GM19240 (cell line): ENCODE measurements around the gene SERPINA6.
"Not testable (repeated sequence)": the region's sequence is repeated elsewhere in the genome, so short reads cannot be mapped to it uniquely, and the experiment has no call there.

ENCODE experiments used
- DNase-seq: peaks from one replicate; pipeline ENCODE4 v3.0.0; 2011; ENCODE audit warnings: low spot score; ENCODE audit not compliant: insufficient read length

Gene SERPINA6

GRCh38 chr14:94292872-94293577 is 30.1 kb downstream of the SERPINA6 start, which contains the start of gene SERPINA10:
Gene SERPINA10 (minus strand): TSS chr14:94293268. CDS start chr14:94290593, 2,675 bp downstream.
- no peak for DNase-seq

DNA sequence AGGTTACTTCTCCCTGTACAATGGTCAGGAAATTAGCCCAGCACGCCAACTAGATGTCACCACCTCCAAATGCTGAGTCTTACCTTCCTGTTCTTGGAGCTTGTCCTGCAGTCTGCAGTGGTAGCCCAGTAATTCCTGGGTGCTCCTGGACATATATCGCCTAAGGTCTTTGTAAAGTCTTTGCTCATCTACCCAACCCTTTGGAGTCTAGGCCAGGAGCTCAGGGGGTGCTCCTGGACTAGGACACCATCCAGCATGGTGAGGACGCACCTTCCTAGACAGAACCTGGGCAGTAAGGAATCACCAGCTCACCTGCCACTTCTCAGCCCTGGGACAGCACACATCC is 30.6 kb downstream of the SERPINA6 start:
- no peak for DNase-seq

DNA sequence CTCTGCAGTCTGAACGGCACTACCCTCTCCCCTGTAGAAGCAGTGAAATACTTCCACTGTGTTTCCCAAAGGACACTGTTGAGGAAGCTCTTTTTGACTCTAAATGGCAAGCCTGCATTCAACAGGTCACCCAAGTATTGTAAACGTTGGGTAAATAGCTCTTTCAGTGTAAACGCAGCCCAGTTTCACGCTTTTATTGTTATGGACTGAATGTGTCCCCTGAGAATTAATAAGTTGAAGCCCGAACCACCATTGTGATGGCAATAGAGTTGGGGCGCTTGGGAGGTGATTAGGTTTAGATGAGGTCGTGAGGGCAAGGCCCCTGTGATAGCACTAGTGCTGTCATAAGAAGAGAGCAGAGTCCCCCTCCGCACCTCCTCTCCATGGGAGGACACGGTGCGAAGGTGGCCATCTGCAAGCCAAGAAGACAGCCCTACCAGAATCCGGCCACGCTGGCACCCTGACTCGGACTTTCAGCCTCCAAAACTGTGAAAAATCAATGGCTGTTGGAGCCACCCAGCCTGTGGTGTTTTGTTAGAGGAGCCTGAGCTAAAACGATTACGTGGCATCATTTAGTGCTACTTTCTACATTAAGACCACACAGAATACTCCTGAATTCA is 31.1 kb downstream of the SERPINA6 start:
- no peak for DNase-seq

DNA sequence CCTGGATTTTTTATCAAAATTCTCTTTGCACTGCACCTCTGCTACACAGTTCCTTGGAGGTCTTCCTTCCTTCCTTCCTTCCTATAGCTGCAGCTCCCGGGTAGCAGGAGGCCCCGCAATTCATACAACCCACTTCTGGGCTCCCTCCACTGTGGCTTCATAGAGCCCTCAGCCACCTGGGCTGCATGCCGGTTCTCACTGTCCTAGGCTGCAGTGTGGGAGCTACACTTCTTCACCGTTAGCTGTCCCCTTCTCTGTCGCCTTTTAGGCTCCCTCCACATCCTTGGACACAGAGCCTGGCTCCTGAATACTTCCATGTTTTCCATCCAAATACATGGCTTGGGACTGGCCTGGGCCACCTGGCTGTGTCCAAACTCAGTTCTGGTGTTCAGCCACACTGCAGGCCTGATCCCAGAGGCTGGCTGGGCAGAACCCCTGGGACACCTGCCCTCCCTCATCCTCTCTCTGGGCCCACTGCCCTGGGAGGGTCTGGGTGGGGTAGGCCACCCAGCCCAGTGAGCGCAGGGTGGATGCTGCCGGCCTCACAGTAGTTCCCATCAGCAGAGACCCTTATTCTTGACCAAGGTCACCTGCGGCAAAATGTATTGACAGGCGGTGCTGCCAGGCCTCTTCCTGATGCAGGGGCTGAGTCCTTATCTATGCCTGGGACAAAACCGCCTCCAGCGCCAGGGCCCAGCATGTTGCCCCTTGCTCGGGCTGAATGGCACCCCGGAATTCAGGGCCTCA is 31.8 kb downstream of the SERPINA6 start:
- DNase-seq, result no peak

DNA sequence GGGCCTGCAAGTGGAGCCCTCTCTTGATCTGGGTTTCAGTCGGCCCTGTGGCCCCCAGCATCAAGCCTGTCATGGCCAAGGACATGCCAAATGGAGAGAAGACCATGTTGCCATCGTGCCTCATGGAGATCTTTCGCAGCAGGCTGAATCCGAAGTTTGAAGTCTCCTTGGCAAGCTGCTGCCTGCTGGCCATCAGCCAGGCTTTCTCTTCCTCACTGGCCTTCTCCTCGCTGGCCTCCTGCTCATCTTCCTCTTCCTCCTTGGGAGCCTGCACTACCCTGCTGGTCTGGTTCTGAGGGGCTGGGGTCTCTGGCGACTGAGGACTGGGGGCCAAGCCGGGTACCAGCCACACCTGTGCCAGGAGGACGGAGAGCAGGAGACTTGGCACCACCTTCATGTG is 32.9 kb downstream of the SERPINA6 start:
- DNase-seq, result no peak

GRCh38 chr14:94288610-94289465 is 34.3 kb downstream of the SERPINA6 start:
- DNase-seq, result no peak

DNA sequence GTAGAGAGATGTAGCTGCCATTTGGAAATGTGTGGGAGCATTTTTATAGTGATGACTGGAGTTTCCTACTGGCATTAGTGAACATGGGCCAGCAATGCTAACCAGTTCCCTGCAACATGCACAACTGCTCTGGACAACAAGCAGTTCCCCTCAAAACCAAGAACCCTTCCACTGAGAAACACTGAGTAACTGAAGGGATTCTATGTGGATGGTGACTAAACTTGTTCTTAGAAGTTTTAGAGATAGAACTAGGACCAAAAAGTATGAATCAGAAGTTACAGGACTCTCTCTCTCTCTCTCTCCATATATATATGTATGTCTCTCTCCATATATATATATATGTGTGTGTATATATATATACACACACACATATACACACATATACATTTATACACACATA is 38.0 kb downstream of the SERPINA6 start:
- no peak for DNase-seq

GRCh38 chr14:94284221-94284620 is 38.9 kb downstream of the SERPINA6 start:
- no peak for DNase-seq

- no peak for DNase-seq
These were observed 40.0 kb downstream of the SERPINA6 start for GRCh38 chr14:94282991-94283723.

- no peak for DNase-seq
These were observed 44.4 kb downstream of the SERPINA6 start for GRCh38 chr14:94278731-94279130.

- DNase-seq, result not testable (repeated sequence)
These were observed 46.1 kb downstream of the SERPINA6 start for GRCh38 chr14:94276898-94277561.

DNA sequence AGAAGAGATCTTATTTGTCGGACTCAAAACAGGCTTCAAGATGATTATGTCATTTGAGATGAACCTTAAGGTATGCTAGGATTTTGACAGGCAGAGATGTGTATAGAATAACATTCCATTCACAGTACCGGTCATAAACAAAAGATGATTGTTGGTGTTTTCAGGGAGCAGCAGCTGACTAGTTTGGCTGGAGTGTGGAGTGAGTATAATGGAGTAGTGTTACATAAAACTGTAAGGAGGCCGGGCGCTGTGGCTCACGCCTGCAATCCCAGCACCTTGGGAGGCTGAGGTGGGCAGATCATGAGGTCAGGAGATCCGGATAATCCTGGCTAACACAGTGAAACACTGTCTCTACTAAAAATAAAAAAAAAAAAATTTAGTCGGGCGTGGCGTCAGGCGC is 54.0 kb downstream of the SERPINA6 start:
- DNase-seq, result no peak

- not testable (repeated sequence) for DNase-seq
These were observed 54.6 kb downstream of the SERPINA6 start for GRCh38 chr14:94268582-94268981.

DNA sequence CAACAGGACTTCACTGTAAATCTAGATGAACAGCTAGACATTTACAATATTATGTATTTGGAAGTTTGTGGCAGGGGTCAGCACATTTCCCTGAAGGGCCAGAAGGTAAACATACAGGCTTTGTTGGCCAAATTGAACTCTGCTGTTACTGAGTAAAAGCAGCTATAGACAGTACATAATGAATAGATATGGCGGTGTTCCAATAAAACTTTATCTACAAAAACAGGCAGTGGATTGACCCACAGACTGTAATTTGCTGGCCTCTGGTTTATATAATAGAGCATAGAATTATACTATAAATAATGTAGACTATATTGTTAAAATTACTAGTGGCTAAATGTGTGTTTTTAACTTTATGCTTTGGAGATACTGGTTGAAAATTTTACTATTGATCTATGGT is 55.8 kb downstream of the SERPINA6 start:
- DNase-seq, result no peak

DNA sequence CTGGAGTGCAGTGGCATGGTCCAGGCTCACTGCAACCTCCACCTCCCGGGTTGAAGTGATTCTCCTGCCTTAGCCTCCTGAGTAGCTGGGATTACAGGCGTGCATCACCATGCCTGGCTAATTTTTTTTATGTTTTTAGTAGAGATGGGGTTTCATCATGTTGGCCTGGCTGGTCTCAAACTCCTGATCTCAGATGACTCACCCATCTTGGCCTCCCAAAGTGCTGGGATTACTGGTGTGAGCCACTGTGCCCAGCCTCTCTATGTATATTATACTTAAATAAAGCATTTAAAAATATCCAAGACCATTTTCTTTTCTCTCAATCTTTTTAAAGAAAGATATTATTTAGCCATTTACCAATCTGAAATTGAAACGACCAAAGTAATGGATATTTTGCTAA is 58.9 kb downstream of the SERPINA6 start:
- not testable (repeated sequence) for DNase-seq
